ENCODE results near the gene CLASP1. TPM values are rescaled to one million over a fixed set of nuclear protein-coding genes. Genes with fewer than 3 reads are reported as not detected.

CLASP1 gene
- total and polyA plus RNA-seq, 5 donors from 2014 or later, result 8.7 to 72.1 (median 12.2) TPM

GRCh38 chr2:121520641-121520994 is 128.6 kb downstream of the CLASP1 start:
- no peak for DNase-seq
- peak overlapping the region in 1 of 4 donors; percentile 58 for H3K4me3 Mint-ChIP-seq
- no peaks in the 10 kb centered on the region for H3K9me3 Mint-ChIP-seq
- no peak overlapping the region for H3K27ac Mint-ChIP-seq
- Histone ChIP-seq H3K4me1 (ENCODE audit: control insufficient read depth, insufficient read depth, low read length, poor library complexity, severe bottlenecking) (no peaks in the 10 kb centered on the region), H3K27ac (ENCODE audit: insufficient read depth, low read length, poor library complexity, severe bottlenecking) (no peak overlapping the region), H3K27me3 (ENCODE audit: control insufficient read depth, insufficient read depth, low read length) (no peaks in the 10 kb centered on the region), H3K4me3 (ENCODE audit: low read depth, low read length) (no peak overlapping the region), H3K9me3 (ENCODE audit: control insufficient read depth in 2 of 2, low read length in 2 of 2) (no peaks in the 10 kb centered on the region), H3K36me3 (ENCODE audit: control insufficient read depth, insufficient read depth, low read length) (peaks cover 54% of the 10 kb centered on the region)
- ATAC-seq (ENCODE audit: low read depth in 2 of 2), result no peak
- H3K36me3 Mint-ChIP-seq, result peaks cover 32% of the 10 kb centered on the region
- H3K27me3 Mint-ChIP-seq, result no peaks in the 10 kb centered on the region
- H3K4me1 Mint-ChIP-seq, result peaks cover 0 to 7% (median 0%) of the 10 kb centered on the region in 4 donors

GRCh38 chr2:121519732-121520640 is 129.3 kb downstream of the CLASP1 start:
- Histone ChIP-seq H3K36me3 (ENCODE audit: control insufficient read depth, insufficient read depth, low read length) (peaks cover 55% of the 10 kb centered on the region), H3K9me3 (ENCODE audit: control insufficient read depth in 2 of 2, low read length in 2 of 2) (no peaks in the 10 kb centered on the region), H3K4me3 (ENCODE audit: low read depth, low read length) (no peak overlapping the region), H3K27ac (ENCODE audit: insufficient read depth, low read length, poor library complexity, severe bottlenecking) (no peak overlapping the region), H3K27me3 (ENCODE audit: control insufficient read depth, insufficient read depth, low read length) (no peaks in the 10 kb centered on the region), H3K4me1 (ENCODE audit: control insufficient read depth, insufficient read depth, low read length, poor library complexity, severe bottlenecking) (no peaks in the 10 kb centered on the region)
- no peak for DNase-seq
- Mint-ChIP-seq H3K4me1 (peaks cover 0 to 7% (median 0%) of the 10 kb centered on the region in 4 donors), H3K9me3 (no peaks in the 10 kb centered on the region), H3K36me3 (peaks cover 32% of the 10 kb centered on the region), H3K4me3 (no peak overlapping the region), H3K27me3 (no peaks in the 10 kb centered on the region), H3K27ac (no peak overlapping the region)
- no peak for ATAC-seq (ENCODE audit: low read depth in 2 of 2)

- Histone ChIP-seq H3K27me3 (ENCODE audit: control insufficient read depth, insufficient read depth, low read length) (no peaks in the 10 kb centered on the region), H3K36me3 (ENCODE audit: control insufficient read depth, insufficient read depth, low read length) (peaks cover 59% of the 10 kb centered on the region), H3K27ac (ENCODE audit: insufficient read depth, low read length, poor library complexity, severe bottlenecking) (no peak overlapping the region), H3K9me3 (ENCODE audit: control insufficient read depth in 2 of 2, low read length in 2 of 2) (no peaks in the 10 kb centered on the region), H3K4me3 (ENCODE audit: low read depth, low read length) (no peak overlapping the region), H3K4me1 (ENCODE audit: control insufficient read depth, insufficient read depth, low read length, poor library complexity, severe bottlenecking) (no peaks in the 10 kb centered on the region)
- ATAC-seq (ENCODE audit: low read depth in 2 of 2), result no peak
- peaks cover 33% of the 10 kb centered on the region for H3K36me3 Mint-ChIP-seq
- peak overlapping the region in 1 of 3 donors; percentile 12 for H3K27ac Mint-ChIP-seq
- DNase-seq, result no peak
- H3K4me1 Mint-ChIP-seq, result peaks cover 0 to 7% (median 3%) of the 10 kb centered on the region in 4 donors
- no peaks in the 10 kb centered on the region for H3K27me3 Mint-ChIP-seq
- no peaks in the 10 kb centered on the region for H3K9me3 Mint-ChIP-seq
- no peak overlapping the region for H3K4me3 Mint-ChIP-seq
Measured at GRCh38 chr2:121519153-121519552, 130.1 kb downstream of the CLASP1 start.

- H3K36me3 ChIP-seq (ENCODE audit: control insufficient read depth, insufficient read depth, low read length), result peaks cover 45% of the 10 kb centered on the region
- DNase-seq (no peak), ATAC-seq (ENCODE audit: low read depth in 2 of 2) (no peak)
- H3K27me3 ChIP-seq (ENCODE audit: control insufficient read depth, insufficient read depth, low read length), result no peaks in the 10 kb centered on the region
- H3K9me3 ChIP-seq (ENCODE audit: control insufficient read depth in 2 of 2, low read length in 2 of 2), result peaks cover 0 to 4% of the 10 kb centered on the region in 2 experiments
- H3K9me3 Mint-ChIP-seq, result peaks cover 0 to 2% (median 0%) of the 10 kb centered on the region in 7 donors
- no peaks in the 10 kb centered on the region for H3K27me3 Mint-ChIP-seq
- no peak overlapping the region for H3K4me3 Mint-ChIP-seq
- no peak overlapping the region for H3K4me3 ChIP-seq (ENCODE audit: low read depth, low read length)
- H3K27ac ChIP-seq (ENCODE audit: insufficient read depth, low read length, poor library complexity, severe bottlenecking), result no peak overlapping the region
- H3K4me1 ChIP-seq (ENCODE audit: control insufficient read depth, insufficient read depth, low read length, poor library complexity, severe bottlenecking), result no peaks in the 10 kb centered on the region
- H3K4me1 Mint-ChIP-seq, result peaks cover 5 to 20% (median 15%) of the 10 kb centered on the region in 4 donors
- peaks cover 42% of the 10 kb centered on the region for H3K36me3 Mint-ChIP-seq
- peak overlapping the region in 1 of 3 donors; percentile 70 for H3K27ac Mint-ChIP-seq
Measured at GRCh38 chr2:121513597-121514333, 135.5 kb downstream of the CLASP1 start.

- H3K4me3 Mint-ChIP-seq, result no peak overlapping the region
- peaks cover 0 to 8% of the 10 kb centered on the region in 2 experiments for H3K9me3 ChIP-seq (ENCODE audit: control insufficient read depth in 2 of 2, low read length in 2 of 2)
- peaks cover 50% of the 10 kb centered on the region for H3K36me3 ChIP-seq (ENCODE audit: control insufficient read depth, insufficient read depth, low read length)
- no peaks in the 10 kb centered on the region for H3K27me3 Mint-ChIP-seq
- no peak for DNase-seq
- ATAC-seq (ENCODE audit: low read depth in 2 of 2), result no peak
- H3K27ac ChIP-seq (ENCODE audit: insufficient read depth, low read length, poor library complexity, severe bottlenecking), result no peak overlapping the region
- H3K27me3 ChIP-seq (ENCODE audit: control insufficient read depth, insufficient read depth, low read length), result no peaks in the 10 kb centered on the region
- peaks cover 0 to 4% (median 0%) of the 10 kb centered on the region in 7 donors for H3K9me3 Mint-ChIP-seq
- no peaks in the 10 kb centered on the region for H3K4me1 ChIP-seq (ENCODE audit: control insufficient read depth, insufficient read depth, low read length, poor library complexity, severe bottlenecking)
- peaks cover 59% of the 10 kb centered on the region for H3K36me3 Mint-ChIP-seq
- H3K27ac Mint-ChIP-seq, result peak overlapping the region in 1 of 3 donors; percentile 66
- H3K4me1 Mint-ChIP-seq, result peaks cover 5 to 39% (median 29%) of the 10 kb centered on the region in 4 donors
- no peak overlapping the region for H3K4me3 ChIP-seq (ENCODE audit: low read depth, low read length)
Measured at GRCh38 chr2:121510857-121511256, 138.4 kb downstream of the CLASP1 start.

- no peak overlapping the region for H3K4me3 Mint-ChIP-seq
- no peak overlapping the region for H3K27ac Mint-ChIP-seq
Measured at GRCh38 chr2:121506621-121507020, 142.6 kb downstream of the CLASP1 start.

GRCh38 chr2:121505986-121506586 is 143.2 kb downstream of the CLASP1 start:
- peaks cover 44% of the 10 kb centered on the region for H3K36me3 ChIP-seq (ENCODE audit: control insufficient read depth, insufficient read depth, low read length)
- no peak overlapping the region for H3K27ac Mint-ChIP-seq
- no peaks in the 10 kb centered on the region for H3K4me1 ChIP-seq (ENCODE audit: control insufficient read depth, insufficient read depth, low read length, poor library complexity, severe bottlenecking)
- DNase-seq (no peak), ATAC-seq (ENCODE audit: low read depth in 2 of 2) (no peak)
- no peak overlapping the region for H3K27ac ChIP-seq (ENCODE audit: insufficient read depth, low read length, poor library complexity, severe bottlenecking)
- H3K9me3 Mint-ChIP-seq, result peaks cover 0 to 4% (median 0%) of the 10 kb centered on the region in 7 donors
- no peak overlapping the region for H3K4me3 ChIP-seq (ENCODE audit: low read depth, low read length)
- peaks cover 71% of the 10 kb centered on the region for H3K36me3 Mint-ChIP-seq
- H3K9me3 ChIP-seq (ENCODE audit: control insufficient read depth in 2 of 2, low read length in 2 of 2), result peaks cover 0 to 8% of the 10 kb centered on the region in 2 experiments
- no peak overlapping the region for H3K4me3 Mint-ChIP-seq
- H3K27me3 ChIP-seq (ENCODE audit: control insufficient read depth, insufficient read depth, low read length), result no peaks in the 10 kb centered on the region
- H3K27me3 Mint-ChIP-seq, result no peaks in the 10 kb centered on the region
- H3K4me1 Mint-ChIP-seq, result peaks cover 20 to 35% (median 31%) of the 10 kb centered on the region in 4 donors

More at GRCh38 chr2:121506621-121507020, 142.6 kb downstream of the CLASP1 start:
- H3K4me1 Mint-ChIP-seq, result peaks cover 18 to 35% (median 31%) of the 10 kb centered on the region in 4 donors
- no peak overlapping the region for H3K27ac ChIP-seq (ENCODE audit: insufficient read depth, low read length, poor library complexity, severe bottlenecking)
- H3K9me3 ChIP-seq (ENCODE audit: control insufficient read depth in 2 of 2, low read length in 2 of 2), result peaks cover 0 to 8% of the 10 kb centered on the region in 2 experiments
- no peaks in the 10 kb centered on the region for H3K27me3 Mint-ChIP-seq
- DNase-seq (no peak), ATAC-seq (ENCODE audit: low read depth in 2 of 2) (no peak)
- H3K36me3 ChIP-seq (ENCODE audit: control insufficient read depth, insufficient read depth, low read length), result peaks cover 39% of the 10 kb centered on the region
- H3K36me3 Mint-ChIP-seq, result peaks cover 69% of the 10 kb centered on the region
- no peaks in the 10 kb centered on the region for H3K27me3 ChIP-seq (ENCODE audit: control insufficient read depth, insufficient read depth, low read length)
- H3K9me3 Mint-ChIP-seq, result peaks cover 0 to 4% (median 0%) of the 10 kb centered on the region in 7 donors
- no peak overlapping the region for H3K4me3 ChIP-seq (ENCODE audit: low read depth, low read length)
- no peaks in the 10 kb centered on the region for H3K4me1 ChIP-seq (ENCODE audit: control insufficient read depth, insufficient read depth, low read length, poor library complexity, severe bottlenecking)

Measured in CD4-positive, CD25-positive, alpha-beta regulatory T cell (primary cell).